ENCODE measurements around the gene CFAP61.
"Not testable (repeated sequence)": the region's sequence is repeated elsewhere in the genome, so short reads cannot be mapped to it uniquely, and the experiment has no call there.

The CFAP61 gene

GRCh38 chr20:20211988-20212518 lies 159.7 kb downstream of the CFAP61 start:
- DNase-seq (ENCODE audit: low spot score), result no peak

- no peak for DNase-seq (ENCODE audit: low spot score)
These were observed 160.4 kb downstream of the CFAP61 start for GRCh38 chr20:20212675-20213096.

- no peak for DNase-seq (ENCODE audit: low spot score)
These were observed 161.3 kb downstream of the CFAP61 start for GRCh38 chr20:20213526-20214121.

- DNase-seq (ENCODE audit: low spot score), result no peak
These were observed 162.5 kb downstream of the CFAP61 start for GRCh38 chr20:20214757-20215275.

GRCh38 chr20:20215976-20216727 lies 163.8 kb downstream of the CFAP61 start:
- no peak for DNase-seq (ENCODE audit: low spot score)

GRCh38 chr20:20216941-20217340 lies 164.6 kb downstream of the CFAP61 start:
- no peak for DNase-seq (ENCODE audit: low spot score)

GRCh38 chr20:20217621-20218020 lies 165.3 kb downstream of the CFAP61 start:
- no peak for DNase-seq (ENCODE audit: low spot score)

- DNase-seq (ENCODE audit: low spot score), result not testable (repeated sequence)
These were observed 165.8 kb downstream of the CFAP61 start for GRCh38 chr20:20218106-20218505.

GRCh38 chr20:20219016-20219415 lies 166.7 kb downstream of the CFAP61 start:
- DNase-seq (ENCODE audit: low spot score), result no peak

- no peak for DNase-seq (ENCODE audit: low spot score)
These were observed 167.8 kb downstream of the CFAP61 start for GRCh38 chr20:20220134-20220533.

GRCh38 chr20:20223981-20224380 lies 171.6 kb downstream of the CFAP61 start:
- DNase-seq (ENCODE audit: low spot score), result no peak

- no peak for DNase-seq (ENCODE audit: low spot score)
These were observed 172.5 kb downstream of the CFAP61 start for GRCh38 chr20:20224806-20225205.

- DNase-seq (ENCODE audit: low spot score), result no peak
These were observed 173.2 kb downstream of the CFAP61 start for GRCh38 chr20:20225325-20226043.

GRCh38 chr20:20226554-20226953 lies 174.2 kb downstream of the CFAP61 start:
- peak; percentile 62 for DNase-seq (ENCODE audit: low spot score)

- DNase-seq (ENCODE audit: low spot score), result no peak
These were observed 174.8 kb downstream of the CFAP61 start for GRCh38 chr20:20227013-20227571.

- DNase-seq (ENCODE audit: low spot score), result no peak
These were observed 176.0 kb downstream of the CFAP61 start for GRCh38 chr20:20228351-20228750.

- no peak for DNase-seq (ENCODE audit: low spot score)
These were observed 177.3 kb downstream of the CFAP61 start for GRCh38 chr20:20229595-20229994.

- DNase-seq (ENCODE audit: low spot score), result peak; percentile 43
These were observed 178.4 kb downstream of the CFAP61 start for GRCh38 chr20:20230741-20231140.

GRCh38 chr20:20231528-20232298 lies 179.4 kb downstream of the CFAP61 start:
- DNase-seq (ENCODE audit: low spot score), result no peak

- DNase-seq (ENCODE audit: low spot score), result no peak
These were observed 180.7 kb downstream of the CFAP61 start for GRCh38 chr20:20233041-20233514.

GRCh38 chr20:20235681-20236080 lies 183.3 kb downstream of the CFAP61 start:
- DNase-seq (ENCODE audit: low spot score), result no peak

Data from COLO829 (cell line).